Lower leg skin (tissue), 3 donors: ENCODE results near the gene STAB1.

Experiments
- POLR2A ChIP-seq, 2 donors: fragments of 450-650 bp; IDR thresholded peaks; one replicate each; pipeline ENCODE4 v1.6.1; 2016 to 2017; ENCODE audit warnings: antibody characterized with exemption in 2 of 2, mild to moderate bottlenecking in 1 of 2, moderate library complexity in 1 of 2
- TF ChIP-seq, protein P1 (sequence below), 3 donors: fragments of 450-650 bp; IDR thresholded peaks; one replicate each; pipeline ENCODE4 v1.5.1; 2016; ENCODE audit warnings: antibody characterized with exemption in 3 of 3, mild to moderate bottlenecking in 3 of 3, moderate library complexity in 2 of 3

DNA sequence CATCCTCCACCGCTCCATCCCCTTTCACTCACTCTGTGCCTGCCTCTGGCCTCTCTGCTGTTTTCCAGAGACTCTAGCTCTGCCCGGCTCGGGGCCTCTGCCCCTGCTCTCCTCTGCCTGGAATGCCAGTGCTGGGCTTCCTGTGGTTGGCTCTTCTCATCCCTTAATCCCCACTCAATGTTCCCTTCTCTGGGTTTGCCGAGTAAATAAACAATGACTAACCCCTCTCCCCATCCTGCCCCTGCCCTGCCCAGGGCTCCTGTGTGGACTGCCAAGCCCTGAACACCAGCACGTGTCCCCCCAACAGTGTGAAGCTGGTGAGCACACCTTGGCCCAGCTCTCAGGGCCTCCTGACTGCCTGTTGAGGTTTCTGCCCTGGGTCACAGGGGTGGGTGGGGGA lies 12.2 kb downstream of the STAB1 start:
- TF ChIP-seq, protein P1, sequence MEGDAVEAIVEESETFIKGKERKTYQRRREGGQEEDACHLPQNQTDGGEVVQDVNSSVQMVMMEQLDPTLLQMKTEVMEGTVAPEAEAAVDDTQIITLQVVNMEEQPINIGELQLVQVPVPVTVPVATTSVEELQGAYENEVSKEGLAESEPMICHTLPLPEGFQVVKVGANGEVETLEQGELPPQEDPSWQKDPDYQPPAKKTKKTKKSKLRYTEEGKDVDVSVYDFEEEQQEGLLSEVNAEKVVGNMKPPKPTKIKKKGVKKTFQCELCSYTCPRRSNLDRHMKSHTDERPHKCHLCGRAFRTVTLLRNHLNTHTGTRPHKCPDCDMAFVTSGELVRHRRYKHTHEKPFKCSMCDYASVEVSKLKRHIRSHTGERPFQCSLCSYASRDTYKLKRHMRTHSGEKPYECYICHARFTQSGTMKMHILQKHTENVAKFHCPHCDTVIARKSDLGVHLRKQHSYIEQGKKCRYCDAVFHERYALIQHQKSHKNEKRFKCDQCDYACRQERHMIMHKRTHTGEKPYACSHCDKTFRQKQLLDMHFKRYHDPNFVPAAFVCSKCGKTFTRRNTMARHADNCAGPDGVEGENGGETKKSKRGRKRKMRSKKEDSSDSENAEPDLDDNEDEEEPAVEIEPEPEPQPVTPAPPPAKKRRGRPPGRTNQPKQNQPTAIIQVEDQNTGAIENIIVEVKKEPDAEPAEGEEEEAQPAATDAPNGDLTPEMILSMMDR (IDR thresholded peaks at IDR 0.05), result no peak
- TF ChIP-seq POLR2A (IDR thresholded peaks at IDR 0.05), result no peak
